Heart right ventricle (tissue), 16 donors: ENCODE results near the gene ZNF776. TPM values are rescaled to one million over a fixed set of nuclear protein-coding genes. Genes with fewer than 3 reads are reported as not detected.
"Not testable (repeated sequence)": the region's sequence is repeated elsewhere in the genome, so short reads cannot be mapped to it uniquely, and the experiment has no call there.

Source experiments
- ATAC-seq, 8 donors: fragments of 200-7000 bp; cut with Tn5 transposase; one replicate each; pipeline ENCODE4 v1.9.1; 2020; ENCODE audit warnings: mild to moderate bottlenecking in 8 of 8, moderate library complexity in 8 of 8, moderate number of reproducible peaks in 1 of 8
- DNase-seq, 2 donors: peaks; one replicate each; pipeline ENCODE4 v3.0.0-alpha.2; 2020
- H3K27ac ChIP-seq, 10 donors: fragments of 200-600 bp; sonication (generic) in 2 of 10; one replicate each; pipeline versions ENCODE4 v1.5.0 to v1.8.0; 2020 to 2022; ENCODE audit warnings: mild to moderate bottlenecking in 3 of 10
- H3K27me3 ChIP-seq, 7 donors: fragments of 200-600 bp; one replicate each; pipeline ENCODE4 v1.8.0; 2021 to 2022; ENCODE audit warnings: mild to moderate bottlenecking in 2 of 7
- H3K36me3 ChIP-seq, 9 donors: fragments of 200-600 bp; sonication (generic) in 1 of 9; one replicate each; pipeline versions ENCODE4 v1.5.0 to v1.8.0; 2020 to 2022; ENCODE audit warnings: mild to moderate bottlenecking in 2 of 9
- H3K4me1 ChIP-seq, 9 donors: fragments of 200-600 bp; sonication (generic) in 1 of 9; one replicate each; pipeline versions ENCODE4 v1.5.0 to v1.8.0; 2020 to 2022; ENCODE audit warnings: mild to moderate bottlenecking in 4 of 9
- H3K4me3 ChIP-seq, 10 donors: fragments of 200-600 bp; sonication (generic) in 2 of 10; one replicate each; pipeline versions ENCODE4 v1.5.0 to v1.8.0; 2020 to 2022; ENCODE audit warnings: mild to moderate bottlenecking in 7 of 10, moderate library complexity in 2 of 10
- H3K9me3 ChIP-seq, 11 donors: fragments of 200-600 bp in 10 of 11; sonication (generic) in 2 of 11; one replicate each; pipeline versions ENCODE4 v1.5.0 to v1.8.0; 2013 to 2022; ENCODE audit warnings: mild to moderate bottlenecking in 2 of 11, control low read depth in 1 of 11, moderate library complexity in 1 of 11
- WGBS, 2 donors: extraction: QIAGEN DNeasy Blood & Tissue Kit; methylation state at CpG; one replicate each; pipeline ENCODE4 v1.1.7; 2013; ENCODE audit warnings: inconsistent platforms in 1 of 2; 5-methylcytosine and 5-hydroxymethylcytosine counted together
- intact Hi-C, 10 donors: fragments of 100-400 bp; cut with DNase I; formaldehyde crosslinking; loops; one replicate each; pipeline versions ENCODE4 v1.11.1 to v1.14.2; 2022
- polyA plus RNA-seq, 2 donors: library from polyadenylated mRNA; stranded (reverse); fragments of 200-250 nt; gene quantifications; one replicate each; pipeline ENCODE4 v1.2.3, GENCODE V29; 2013
- total RNA-seq, 10 donors: library from RNA; stranded (reverse); fragmentation: NEBNext Ultra II Directional in 3 of 10; extraction: Animal tissue kit (Norgen Biotek cat#: 25700) in 3 of 10; gene quantifications; one replicate each; pipeline versions ENCODE4 v1.2.1 to v1.2.4, GENCODE V29; 2021 to 2023
- TF ChIP-seq, protein P1 (sequence below), 9 donors: fragments of 200-600 bp; sonication (generic) in 2 of 9; IDR thresholded peaks; one replicate each; pipeline versions ENCODE4 v1.5.0 to v1.8.0; 2021 to 2022; ENCODE audit warnings: antibody characterized with exemption in 9 of 9, mild to moderate bottlenecking in 5 of 9, moderate library complexity in 1 of 9
- donor health status: Arrhythmogenic right ventricular cardiomyopathy.
- donor health status: ischemic (EF 13 %, LVEDD 7.1; RV severe dilation, severe dysfunction).
- donor health status: healthy with polysubstance abuse.
- donor health status: DM: no; HTN: yes; CAD: no.
- donor health status: DM: no; HTN: no; CAD: no.
- donor health status: ischemic (EF 25% LVEDD 6.9; RV normal size, moderate dysfunction).
- donor health status: ischemic (EF 25% LVEDD 5.7; RV mildly dilated, moderate dysfunction).
- donor health status: healthy.
- donor health status: DM: yes; HTN: yes; CAD: no.
- donor health status: Ischemic cardiomyopathy.
- donor health status: ischemic (EF 35%, LVEDD 5.7; RV mildly dilated, moderate dysfunction).
- donor health status: nonischemic (EF 11% LVEDD 7.7; RV severe dilation, severe dysfunction).
- donor health status: DM: yes; HTN: yes; CAD: no.
- donor health status: PGD.
- donor health status: ischemic (EF 29% LVEDD 5.4; RV normal size, mild dysfunction).
- donor health status: nonischemic (EF 23%, LVEDD 6.1; RV moderate dilation, normal function).

Gene ZNF776
- total and polyA plus RNA-seq, 12 donors: 4.1 to 18.0 (median 12.8) TPM

DNA sequence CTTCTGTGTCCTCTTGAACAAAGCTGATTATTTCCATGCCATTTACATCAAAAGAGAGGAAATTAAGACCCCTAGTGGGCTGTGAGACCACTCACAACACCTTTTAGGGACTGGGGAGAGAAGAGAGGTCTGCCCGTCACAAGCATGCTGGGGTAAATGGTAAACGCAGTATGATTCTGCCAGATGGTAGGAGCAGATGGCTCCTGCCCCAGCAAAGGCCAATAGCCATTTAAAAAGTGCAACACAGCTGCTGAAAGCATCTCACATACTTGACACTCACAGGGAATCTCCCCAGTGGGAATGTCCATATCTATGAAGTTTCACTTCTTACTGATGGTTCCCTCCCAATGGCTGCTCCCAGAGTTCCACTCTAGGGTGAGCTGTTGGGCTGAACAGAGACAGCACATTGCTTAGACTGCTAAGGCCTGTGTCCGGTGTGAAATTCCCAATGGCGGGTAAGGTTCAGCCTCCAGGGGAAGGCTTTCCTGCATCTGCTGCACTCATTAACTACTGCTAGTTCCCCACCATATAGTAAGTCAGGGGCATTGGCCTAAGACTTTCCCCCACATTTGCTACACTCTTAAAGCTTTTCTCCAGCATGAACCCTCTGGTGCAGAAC, 26.6 kb upstream of the ZNF776 start:
- intact Hi-C loops: loop anchor here in 1 of 10 donors (5.0 kb wide), 1 partner anchor 582 kb away; no protein-coding TSS in a partner anchor
- no peak for ATAC-seq
- no peak overlapping the region for H3K4me3 ChIP-seq
- H3K27me3 ChIP-seq: no peaks in the 10 kb centered on the region
- peaks cover 0 to 100% (median 52%) of the 10 kb centered on the region in 11 donors for H3K9me3 ChIP-seq
- H3K4me1 ChIP-seq: no peaks in the 10 kb centered on the region
- H3K36me3 ChIP-seq: peaks cover 4 to 63% (median 41%) of the 10 kb centered on the region in 9 donors
- WGBS, 2 donors: 92 to 93% methylated on average over 4 of the region's 4 CpGs
- no peak for DNase-seq
- TF ChIP-seq, protein P1, sequence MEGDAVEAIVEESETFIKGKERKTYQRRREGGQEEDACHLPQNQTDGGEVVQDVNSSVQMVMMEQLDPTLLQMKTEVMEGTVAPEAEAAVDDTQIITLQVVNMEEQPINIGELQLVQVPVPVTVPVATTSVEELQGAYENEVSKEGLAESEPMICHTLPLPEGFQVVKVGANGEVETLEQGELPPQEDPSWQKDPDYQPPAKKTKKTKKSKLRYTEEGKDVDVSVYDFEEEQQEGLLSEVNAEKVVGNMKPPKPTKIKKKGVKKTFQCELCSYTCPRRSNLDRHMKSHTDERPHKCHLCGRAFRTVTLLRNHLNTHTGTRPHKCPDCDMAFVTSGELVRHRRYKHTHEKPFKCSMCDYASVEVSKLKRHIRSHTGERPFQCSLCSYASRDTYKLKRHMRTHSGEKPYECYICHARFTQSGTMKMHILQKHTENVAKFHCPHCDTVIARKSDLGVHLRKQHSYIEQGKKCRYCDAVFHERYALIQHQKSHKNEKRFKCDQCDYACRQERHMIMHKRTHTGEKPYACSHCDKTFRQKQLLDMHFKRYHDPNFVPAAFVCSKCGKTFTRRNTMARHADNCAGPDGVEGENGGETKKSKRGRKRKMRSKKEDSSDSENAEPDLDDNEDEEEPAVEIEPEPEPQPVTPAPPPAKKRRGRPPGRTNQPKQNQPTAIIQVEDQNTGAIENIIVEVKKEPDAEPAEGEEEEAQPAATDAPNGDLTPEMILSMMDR (IDR thresholded peaks at IDR 0.05): no peak
- no peak overlapping the region for H3K27ac ChIP-seq

DNA sequence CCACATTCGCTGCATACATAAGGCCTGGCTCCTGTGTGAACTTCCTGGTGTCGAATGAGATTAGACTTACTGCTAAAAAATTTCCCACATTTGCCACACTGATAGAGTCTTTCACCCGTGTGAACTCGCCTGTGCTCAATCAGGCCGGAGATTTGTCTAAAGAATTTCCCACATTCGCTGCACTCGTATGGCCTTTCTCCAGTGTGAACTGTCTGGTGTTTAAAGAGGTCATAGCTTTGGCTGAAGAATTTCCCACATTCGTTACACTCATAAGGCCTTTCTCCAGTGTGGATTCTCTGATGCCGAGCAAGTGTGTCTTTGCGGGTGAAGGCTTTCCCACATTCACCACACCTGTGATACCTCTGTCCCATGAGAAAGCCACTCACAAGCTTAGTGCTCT, 25.7 kb upstream of the ZNF776 start:
- Histone ChIP-seq H3K4me1 (no peaks in the 10 kb centered on the region), H3K4me3 (no peak overlapping the region), H3K9me3 (peaks cover 0 to 99% (median 59%) of the 10 kb centered on the region in 11 donors), H3K27ac (no peak overlapping the region), H3K27me3 (no peaks in the 10 kb centered on the region), H3K36me3 (peaks cover 4 to 66% (median 41%) of the 10 kb centered on the region in 9 donors)
- 97 to 99% methylated on average over 10 of the region's 10 CpGs for WGBS, 2 donors
- intact Hi-C loops: loop anchor here in 1 of 10 donors (5.0 kb wide), 1 partner anchor 581 kb away; no protein-coding TSS in a partner anchor
- ATAC-seq: no peak
- TF ChIP-seq, protein P1 (IDR thresholded peaks at IDR 0.05): no peak
- DNase-seq: no peak

- H3K27me3 ChIP-seq, H3K27ac ChIP-seq, H3K36me3 ChIP-seq, H3K4me1 ChIP-seq: not testable (repeated sequence)
- Histone ChIP-seq H3K4me3 (peak overlapping the region in 3 of 10 donors; percentile 26 to 35 (median 33)), H3K9me3 (peaks cover 0 to 20% (median 0%) of the 10 kb centered on the region in 11 donors)
- TF ChIP-seq, protein P1 (IDR thresholded peaks at IDR 0.05): peak; percentile 59 to 84 (median 78)
- DNase-seq: peak; percentile 56 to 68
- 2 to 4% methylated on average over 10 of the region's 10 CpGs for WGBS, 2 donors
- ATAC-seq: peak; percentile 61 to 91 (median 82)
- intact Hi-C loops: loop anchor here in 6 of 10 donors (2.0 to 10.0 kb wide), 8 partner anchors 156 to 419 kb away; partner anchors contain the start of gene ZNF329 (in 1 of the 6)
Measured at GRCh38 chr19:57738320-57738719, 8.3 kb upstream of the ZNF776 start.

GRCh38 chr19:57738770-57739169, 7.8 kb upstream of the ZNF776 start:
- ATAC-seq: peak in 1 of 8 donors; percentile 39
- 68 to 76% methylated on average over 7 of the region's 7 CpGs for WGBS, 2 donors
- H3K27ac ChIP-seq, DNase-seq, H3K27me3 ChIP-seq, H3K36me3 ChIP-seq, H3K4me1 ChIP-seq: not testable (repeated sequence)
- intact Hi-C loops: loop anchor here in 6 of 10 donors (2.0 to 10.0 kb wide), 8 partner anchors 156 to 419 kb away; partner anchors contain the start of gene ZNF329 (in 1 of the 6)
- Histone ChIP-seq H3K4me3 (peak overlapping the region in 3 of 10 donors; percentile 26 to 35 (median 33)), H3K9me3 (peaks cover 0 to 15% (median 0%) of the 10 kb centered on the region in 11 donors)
